ENCODE measurements around the gene INPP5B. TPM values are rescaled to one million over a fixed set of nuclear protein-coding genes. Genes with fewer than 3 reads are reported as not detected.

INPP5B gene
- total and polyA plus RNA-seq, 9 of the 15 experiments (the other 6 are each of a cell fraction or from before 2014, with no cell fraction given): 14.1 to 28.7 (median 20.9) TPM

DNA sequence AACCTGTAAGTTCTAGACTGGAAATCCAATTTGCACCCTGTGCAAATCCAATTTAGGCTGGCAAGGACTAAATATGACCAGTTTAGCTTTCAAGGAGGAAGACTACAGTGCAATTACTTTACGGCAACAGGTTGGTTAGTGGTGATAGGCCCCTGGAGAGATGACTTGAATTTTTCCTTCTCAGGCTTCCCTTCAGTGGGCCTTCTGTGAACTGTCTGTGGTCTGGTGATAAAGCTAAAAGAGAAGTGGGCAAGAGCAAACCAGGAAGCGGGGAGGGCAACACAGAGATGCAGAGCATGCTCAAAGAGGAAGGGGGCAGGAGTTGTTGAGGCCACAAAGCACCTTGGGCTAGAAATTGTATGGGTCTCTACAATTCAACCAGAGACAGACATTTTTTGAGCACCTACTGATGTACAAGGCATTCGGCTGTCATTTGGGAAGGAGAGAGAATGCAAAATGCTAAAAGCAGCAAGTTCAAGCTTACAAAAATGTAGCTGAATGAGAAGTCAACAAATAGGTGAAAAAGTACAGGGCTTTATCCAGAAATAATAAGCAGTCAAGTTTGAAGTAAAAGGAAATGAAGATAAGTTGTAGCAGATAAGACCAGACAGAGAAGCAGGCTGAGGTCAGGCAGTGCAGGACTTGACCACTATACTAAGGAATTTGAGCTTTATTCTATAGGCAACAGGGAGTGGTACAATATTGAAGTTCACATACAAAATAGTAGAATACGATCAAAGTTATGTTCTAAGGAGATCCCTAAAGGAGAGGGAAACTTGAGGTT is 23.9 kb downstream of the INPP5B start (continued):
- TF ChIP-seq SIX5 (IDR thresholded peaks at IDR 0.05; ENCODE audit: borderline replicate concordance in 1 of 2, insufficient read depth in 1 of 2, low read depth in 1 of 2, low read length in 2 of 2) (no peak), RBBP5 (IDR thresholded peaks at IDR 0.05; ENCODE audit: borderline replicate concordance, insufficient read depth, low read length, poor library complexity, severe bottlenecking) (no peak), TRIM28 (IDR thresholded peaks at IDR 0.05) (peak; percentile 85), HMBOX1 (IDR thresholded peaks at IDR 0.05) (peak; percentile 98), ELF2 (CRISPR knock-in tag; IDR thresholded peaks at IDR 0.05) (no peak), MYC (IDR thresholded peaks at IDR 0.05; ENCODE audit: low read depth, low read length) (peak; percentile 65; the same call in 1 of the 2 replicates), MYC (CRISPR knock-in tag; IDR thresholded peaks at IDR 0.05; ENCODE audit: borderline replicate concordance, low read depth) (no peak), BHLHE40 (IDR thresholded peaks at IDR 0.05; ENCODE audit: low read length) (0 out of 2 replicates have a peak, but pooled peaks have one; percentile 36), TAF1 (IDR thresholded peaks at IDR 0.05; ENCODE audit: control insufficient read depth, extremely low read depth, insufficient read depth, low read length, severe bottlenecking) (peak; percentile 37), NFATC3 (IDR thresholded peaks at IDR 0.05) (peak; percentile 41), GABPA (tag; conservative IDR thresholded peaks at IDR 0.05; ENCODE audit: low read depth) (0 out of 2 replicates have a peak, but pooled peaks have one; percentile 28), CBX5 (IDR thresholded peaks at IDR 0.05; ENCODE audit: borderline replicate concordance, low read depth) (peak; percentile 34; the same call in 1 of the 2 replicates), GATAD2B (IDR thresholded peaks at IDR 0.05; ENCODE audit: borderline replicate concordance) (peak; percentile 14; the same call in 1 of the 2 replicates), TFAM (CRISPR knock-in tag; conservative IDR thresholded peaks at IDR 0.05) (no peak), ZNF707 (CRISPR knock-in tag; conservative IDR thresholded peaks at IDR 0.05) (0 out of 2 replicates have a peak, but pooled peaks have one; percentile 38), GTF2F1 (IDR thresholded peaks at IDR 0.05; ENCODE audit: low read depth, low read length) (no peak), MCM5 (IDR thresholded peaks at IDR 0.05; ENCODE audit: low read depth) (no peak), NBN (IDR thresholded peaks at IDR 0.05; ENCODE audit: low read depth) (peak; percentile 67; the same call in 1 of the 2 replicates), SP1 (CRISPR knock-in tag; IDR thresholded peaks at IDR 0.05) (no peak), FOXK2 (conservative IDR thresholded peaks at IDR 0.05 in 1 of 2, IDR thresholded peaks at IDR 0.05 in 1 of 2; ENCODE audit: low read depth in 2 of 2) (peak; percentile 74 to 81; a peak in 3 of 4 replicates), HNRNPL (IDR thresholded peaks at IDR 0.05; ENCODE audit: low read depth, low read length) (0 out of 2 replicates have a peak, but pooled peaks have one; percentile 41), CHAMP1 (IDR thresholded peaks at IDR 0.05) (0 out of 2 replicates have a peak, but pooled peaks have one; percentile 37)
- TF ChIP-seq, protein P1, sequence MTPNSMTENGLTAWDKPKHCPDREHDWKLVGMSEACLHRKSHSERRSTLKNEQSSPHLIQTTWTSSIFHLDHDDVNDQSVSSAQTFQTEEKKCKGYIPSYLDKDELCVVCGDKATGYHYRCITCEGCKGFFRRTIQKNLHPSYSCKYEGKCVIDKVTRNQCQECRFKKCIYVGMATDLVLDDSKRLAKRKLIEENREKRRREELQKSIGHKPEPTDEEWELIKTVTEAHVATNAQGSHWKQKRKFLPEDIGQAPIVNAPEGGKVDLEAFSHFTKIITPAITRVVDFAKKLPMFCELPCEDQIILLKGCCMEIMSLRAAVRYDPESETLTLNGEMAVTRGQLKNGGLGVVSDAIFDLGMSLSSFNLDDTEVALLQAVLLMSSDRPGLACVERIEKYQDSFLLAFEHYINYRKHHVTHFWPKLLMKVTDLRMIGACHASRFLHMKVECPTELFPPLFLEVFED (CRISPR knock-in tag; conservative IDR thresholded peaks at IDR 0.05): no peak

Data from K562 (cell line).